OCI-LY3 (cell line): ENCODE data around the gene ZNF385C.

ENCODE experiments used
- H2AFZ ChIP-seq: fragments of 200-600, 300-600 bp; shearing (Covaris generic); 2 replicates; pipeline ENCODE4 v1.6.0; 2014; ENCODE audit warnings: antibody characterized with exemption, low read depth, low read length
- H3K27ac ChIP-seq: fragments of 200-600, 300-600 bp; sonication (generic); 2 replicates; pipeline ENCODE4 v1.5.1; 2014; ENCODE audit warnings: mild to moderate bottlenecking, low read length, moderate library complexity, mixed read lengths
- H3K27me3 ChIP-seq: fragments of 200-600, 300-600 bp; sonication (generic); 2 replicates; pipeline ENCODE4 v1.6.1; 2014; ENCODE audit warnings: low read depth, low read length, mixed read lengths
- H3K36me3 ChIP-seq: fragments of 200-600, 300-600 bp; sonication (generic); replicated peaks from 2 replicates; pipeline ENCODE3; 2014; ENCODE audit warnings: low read depth, low read length, mixed read lengths
- H3K4me1 ChIP-seq: fragments of 300-600, 200-600 bp; sonication (generic); 2 replicates; pipeline ENCODE4 v1.6.1; 2014; ENCODE audit warnings: low read length, mixed read lengths
- H3K4me2 ChIP-seq: fragments of 200-600, 300-600 bp; sonication (generic); 2 replicates; pipeline ENCODE4 v1.6.1; 2014; ENCODE audit warnings: low read length, mixed read lengths
- H3K4me3 ChIP-seq: fragments of 300-600, 200-600 bp; sonication (generic); 2 replicates; pipeline ENCODE4 v1.5.1; 2014; ENCODE audit warnings: antibody characterized with exemption, mild to moderate bottlenecking, low read length, moderate library complexity
- H3K79me2 ChIP-seq: fragments of 300-600, 200-600 bp; shearing (Covaris generic); 2 replicates; pipeline ENCODE4 v1.6.1; 2014; ENCODE audit warnings: mild to moderate bottlenecking, low read length, mixed read lengths
- H3K9ac ChIP-seq: fragments of 300-600, 200-600 bp; shearing (Covaris generic); 2 replicates; pipeline ENCODE4 v1.6.0; 2014; ENCODE audit warnings: mild to moderate bottlenecking, low read length, moderate library complexity
- H3K9me3 ChIP-seq: fragments of 200-600, 300-600 bp; shearing (Covaris generic); 2 replicates; pipeline ENCODE4 v1.6.1; 2014; ENCODE audit warnings: low read length, mixed read lengths; ENCODE audit not compliant: insufficient read depth
- H4K20me1 ChIP-seq: fragments of 200-600, 300-600 bp; sonication (generic); 2 replicates; pipeline ENCODE4 v1.6.1; 2016; ENCODE audit warnings: low read length, mixed read lengths; ENCODE audit not compliant: insufficient read depth
- EZH2phosphoT487 ChIP-seq: fragments of 200-600 bp; shearing (Covaris generic); IDR thresholded peaks from 2 replicates; pipeline ENCODE4 v1.6.1; 2018; ENCODE audit warnings: antibody characterized with exemption, mixed run types, low read depth
- TF ChIP-seq, protein P1 (sequence below): fragments of 200-600, 300-600 bp; sonication (generic); IDR thresholded peaks from 2 replicates; pipeline ENCODE4 v1.5.1; 2014; ENCODE audit warnings: antibody characterized with exemption, low read length, low read depth

Gene ZNF385C

DNA sequence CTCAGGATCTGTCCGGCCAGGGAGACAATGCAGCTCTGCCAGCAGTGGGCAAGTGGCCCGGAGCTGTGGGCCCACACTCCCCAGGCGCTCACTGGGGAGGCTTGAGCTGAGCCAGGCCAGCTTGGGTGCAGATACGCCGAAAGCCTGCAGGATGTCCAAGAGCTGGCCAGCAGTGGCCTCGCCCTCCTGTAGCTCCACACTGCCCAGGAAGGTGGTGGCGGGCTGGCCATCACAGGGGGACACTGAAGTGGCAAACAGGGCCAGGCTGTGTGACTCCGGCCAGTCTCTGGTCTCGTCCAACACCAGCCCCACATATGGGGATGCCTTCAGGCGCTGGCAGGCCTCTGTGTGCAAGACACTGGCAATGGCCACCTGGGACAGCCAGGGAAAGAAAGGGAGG is 57.5 kb downstream of the ZNF385C start:
- H3K36me3 ChIP-seq = peaks cover 27% of the 10 kb centered on the region
- peaks cover 4% of the 10 kb centered on the region for H3K79me2 ChIP-seq
- no peak overlapping the region for H3K9ac ChIP-seq
- H3K9me3 ChIP-seq = no peaks in the 10 kb centered on the region
- TF ChIP-seq, protein P1, sequence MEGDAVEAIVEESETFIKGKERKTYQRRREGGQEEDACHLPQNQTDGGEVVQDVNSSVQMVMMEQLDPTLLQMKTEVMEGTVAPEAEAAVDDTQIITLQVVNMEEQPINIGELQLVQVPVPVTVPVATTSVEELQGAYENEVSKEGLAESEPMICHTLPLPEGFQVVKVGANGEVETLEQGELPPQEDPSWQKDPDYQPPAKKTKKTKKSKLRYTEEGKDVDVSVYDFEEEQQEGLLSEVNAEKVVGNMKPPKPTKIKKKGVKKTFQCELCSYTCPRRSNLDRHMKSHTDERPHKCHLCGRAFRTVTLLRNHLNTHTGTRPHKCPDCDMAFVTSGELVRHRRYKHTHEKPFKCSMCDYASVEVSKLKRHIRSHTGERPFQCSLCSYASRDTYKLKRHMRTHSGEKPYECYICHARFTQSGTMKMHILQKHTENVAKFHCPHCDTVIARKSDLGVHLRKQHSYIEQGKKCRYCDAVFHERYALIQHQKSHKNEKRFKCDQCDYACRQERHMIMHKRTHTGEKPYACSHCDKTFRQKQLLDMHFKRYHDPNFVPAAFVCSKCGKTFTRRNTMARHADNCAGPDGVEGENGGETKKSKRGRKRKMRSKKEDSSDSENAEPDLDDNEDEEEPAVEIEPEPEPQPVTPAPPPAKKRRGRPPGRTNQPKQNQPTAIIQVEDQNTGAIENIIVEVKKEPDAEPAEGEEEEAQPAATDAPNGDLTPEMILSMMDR = no peak
- TF ChIP-seq EZH2phosphoT487 = no peak
- H3K4me3 ChIP-seq = no peak overlapping the region
- H3K4me1 ChIP-seq = no peaks in the 10 kb centered on the region
- no peak overlapping the region for H2AFZ ChIP-seq
- no peak overlapping the region for H3K4me2 ChIP-seq
- no peaks in the 10 kb centered on the region for H3K27me3 ChIP-seq
- peaks cover 28% of the 10 kb centered on the region for H4K20me1 ChIP-seq
- no peak overlapping the region for H3K27ac ChIP-seq

DNA sequence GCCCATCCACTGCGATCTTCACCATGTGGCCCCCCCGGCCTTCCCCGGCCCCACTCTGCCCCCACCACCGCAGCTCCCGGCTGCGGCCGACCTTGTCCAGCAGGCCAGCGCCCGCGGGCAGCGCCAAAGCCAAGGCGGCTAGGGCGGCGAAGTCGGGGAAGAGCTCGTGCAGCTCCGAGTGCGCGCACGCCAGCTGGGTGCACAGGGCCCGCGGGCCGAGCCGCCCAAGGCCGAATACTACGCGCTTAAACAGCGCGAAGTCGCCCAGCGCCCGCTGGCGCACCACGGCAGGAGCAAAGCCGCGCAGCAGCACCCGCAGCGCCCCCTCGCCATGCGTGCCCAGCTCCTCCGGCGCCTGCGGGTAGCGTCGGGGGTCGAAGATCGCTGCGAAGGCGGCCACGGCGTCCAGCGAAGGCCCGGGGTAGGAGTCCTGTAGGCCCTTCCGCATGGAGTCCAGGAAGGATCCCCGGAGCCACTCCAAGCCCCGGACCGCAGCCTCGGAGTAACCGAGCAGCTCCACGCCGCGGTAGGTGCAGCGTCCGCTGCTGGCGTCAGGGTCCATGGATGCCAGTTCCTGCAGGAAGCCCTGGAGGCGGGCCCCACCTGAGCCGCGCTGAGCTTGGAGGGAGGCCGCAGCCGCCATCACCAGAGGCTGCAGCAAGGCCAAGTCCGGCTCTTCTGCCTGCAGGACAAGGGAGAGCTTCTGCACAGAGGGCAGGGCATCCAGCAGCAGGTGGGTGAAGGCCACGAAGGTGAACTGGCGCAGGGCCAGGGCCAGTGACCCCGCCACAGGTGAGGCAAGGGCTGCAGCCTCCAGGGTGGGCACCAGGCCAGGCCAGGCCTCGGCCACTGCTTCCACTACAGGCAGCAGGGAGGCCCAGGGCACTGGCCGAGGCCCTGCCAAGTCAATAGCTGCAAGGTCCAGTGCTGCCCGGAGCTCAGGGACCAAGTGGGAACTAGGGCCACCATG is 58.2 kb downstream of the ZNF385C start:
- Histone ChIP-seq H3K4me3 (no peak overlapping the region), H2AFZ (no peak overlapping the region), H3K9me3 (no peaks in the 10 kb centered on the region), H3K27me3 (no peaks in the 10 kb centered on the region), H3K4me2 (no peak overlapping the region), H3K27ac (no peak overlapping the region), H3K4me1 (no peaks in the 10 kb centered on the region), H4K20me1 (peaks cover 21% of the 10 kb centered on the region), H3K79me2 (no peaks in the 10 kb centered on the region), H3K36me3 (peaks cover 27% of the 10 kb centered on the region), H3K9ac (no peak overlapping the region)
- TF ChIP-seq EZH2phosphoT487 = no peak
- TF ChIP-seq, protein P1 = no peak

DNA sequence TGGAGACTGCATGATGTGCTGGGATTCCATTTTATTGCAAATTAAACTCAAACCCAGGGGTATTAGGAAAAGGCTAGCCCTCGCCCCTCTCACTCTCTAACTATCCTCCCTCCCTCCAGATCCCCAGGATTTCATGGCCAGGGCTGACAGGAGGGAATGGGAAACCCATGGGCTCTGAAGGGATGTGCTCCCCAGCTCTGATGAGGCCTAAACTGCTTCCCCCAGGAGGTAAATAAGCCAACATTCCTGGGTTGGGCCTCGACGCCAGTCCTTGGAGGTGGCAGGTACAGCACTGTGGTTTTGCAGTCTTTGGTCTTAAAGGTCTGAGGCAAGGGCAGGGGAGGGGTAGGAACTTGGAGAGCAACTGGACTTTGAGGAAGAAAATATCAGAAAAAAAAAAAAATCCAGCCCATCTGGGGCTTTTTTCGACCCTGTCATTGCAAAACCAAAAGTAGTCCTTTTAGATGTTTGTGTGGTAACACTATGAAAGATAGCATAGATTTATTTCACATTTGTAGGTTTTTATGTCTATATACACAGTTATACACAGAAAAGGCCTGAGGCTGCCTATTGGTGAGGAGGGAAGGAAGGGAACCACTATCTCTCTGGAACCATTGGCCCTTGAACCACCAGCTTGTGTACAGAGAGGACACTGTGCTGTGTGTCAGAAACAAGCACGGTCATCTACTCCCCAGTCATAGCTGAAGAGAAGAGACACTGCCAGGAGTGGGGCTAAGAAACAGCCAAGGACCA is 59.9 kb downstream of the ZNF385C start:
- no peak overlapping the region for H3K4me2 ChIP-seq
- peaks cover 29% of the 10 kb centered on the region for H3K36me3 ChIP-seq
- no peak overlapping the region for H3K9ac ChIP-seq
- TF ChIP-seq, protein P1 = no peak
- no peak for TF ChIP-seq EZH2phosphoT487
- H3K79me2 ChIP-seq = no peaks in the 10 kb centered on the region
- H3K27ac ChIP-seq = 0 out of 2 replicates have a peak overlapping the region, but pooled peaks have one; percentile 23
- H3K27me3 ChIP-seq = no peaks in the 10 kb centered on the region
- no peaks in the 10 kb centered on the region for H3K4me1 ChIP-seq
- H4K20me1 ChIP-seq = peaks cover 19% of the 10 kb centered on the region
- H3K9me3 ChIP-seq = no peaks in the 10 kb centered on the region
- no peak overlapping the region for H3K4me3 ChIP-seq
- H2AFZ ChIP-seq = no peak overlapping the region

DNA sequence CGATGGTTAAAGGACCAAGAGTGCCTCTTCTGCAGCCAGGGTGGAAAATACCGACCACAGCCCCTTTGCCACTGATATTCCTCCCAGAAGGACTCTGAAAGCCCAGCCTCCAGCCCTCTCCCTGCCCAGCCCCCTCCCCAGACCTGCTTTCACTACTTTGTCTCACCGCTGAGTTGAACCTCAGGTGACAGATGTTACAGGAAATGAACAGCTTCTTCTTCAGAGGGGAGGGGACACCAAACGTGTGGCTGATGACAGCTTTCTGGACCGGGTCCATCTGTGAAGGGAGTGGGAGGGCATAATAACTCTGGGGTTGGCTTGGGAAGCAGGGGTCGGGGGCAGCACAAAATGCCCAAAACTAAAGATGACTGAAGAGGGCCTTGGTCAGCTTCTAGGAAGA is 64.2 kb downstream of the ZNF385C start:
- no peak overlapping the region for H2AFZ ChIP-seq

More for the DNA sequence above, 64.2 kb downstream of the ZNF385C start:
- Histone ChIP-seq H4K20me1 (no peaks in the 10 kb centered on the region), H3K4me1 (no peaks in the 10 kb centered on the region), H3K36me3 (peaks cover 28% of the 10 kb centered on the region), H3K27ac (no peak overlapping the region), H3K4me2 (no peak overlapping the region), H3K9ac (no peak overlapping the region), H3K4me3 (no peak overlapping the region), H3K9me3 (no peaks in the 10 kb centered on the region), H3K79me2 (no peaks in the 10 kb centered on the region), H3K27me3 (no peaks in the 10 kb centered on the region)
- TF ChIP-seq, protein P1 = no peak
- TF ChIP-seq EZH2phosphoT487 = no peak
